Measurements from ENCODE around the gene LMO1. TPM values are rescaled to one million over a fixed set of nuclear protein-coding genes. Genes with fewer than 3 reads are reported as not detected.

Gene LMO1
- polyA plus RNA-seq, 1 donor (not counting 4 experiments of a cell fraction or from before 2014, with no cell fraction given) = 0.08 TPM

- FAIRE-seq (no peak), DNase-seq (ENCODE audit: low read depth, low spot score) (no peak)
These were observed 83.2 kb downstream of the LMO1 start for GRCh38 chr11:8180469-8180868.

GRCh38 chr11:8178297-8178696 lies 85.4 kb downstream of the LMO1 start:
- no peak for FAIRE-seq
- Histone ChIP-seq H3K4me3 (ENCODE audit: control insufficient read depth in 2 of 3, extremely low read depth in 1 of 3, insufficient read depth in 2 of 3, low read depth in 1 of 3, low read length in 3 of 3) (no peak overlapping the region), H3K36me3 (ENCODE audit: control insufficient read depth in 2 of 2, extremely low read depth in 1 of 2, insufficient read depth in 2 of 2, low read length in 2 of 2) (no peaks in the 10 kb centered on the region), H3K27ac (ENCODE audit: control insufficient read depth, insufficient read depth, low read length) (no peak overlapping the region), H3K4me1 (ENCODE audit: control insufficient read depth, extremely low read depth, insufficient read depth, low read length) (no peaks in the 10 kb centered on the region), H3K79me2 (ENCODE audit: control insufficient read depth, insufficient read depth, low read length) (no peaks in the 10 kb centered on the region), H2AFZ (ENCODE audit: control insufficient read depth, low read length) (no peak overlapping the region), H3K9me3 (ENCODE audit: control insufficient read depth, low read depth, low read length) (no peaks in the 10 kb centered on the region), H4K20me1 (ENCODE audit: control insufficient read depth, extremely low read depth, insufficient read depth, low read length) (no peaks in the 10 kb centered on the region), H3K27me3 (ENCODE audit: control insufficient read depth, extremely low read depth, insufficient read depth, low read length) (peaks cover 12% of the 10 kb centered on the region), H3K9me1 (ENCODE audit: control insufficient read depth, extremely low read depth, insufficient read depth, low read length) (no peaks in the 10 kb centered on the region), H3K9ac (ENCODE audit: control insufficient read depth, extremely low read depth, insufficient read depth, low read length) (no peak overlapping the region), H3K4me2 (ENCODE audit: control insufficient read depth, extremely low read depth, insufficient read depth, low read depth, low read length) (no peak overlapping the region)
- dilution Hi-C loops (cut with MboI; ENCODE audit: extremely low pct_ligation_motif_present, low sequenced_read_pairs) = no loop called here
- DNase-seq (ENCODE audit: low read depth, low spot score) = no peak
- TF ChIP-seq EZH2 (IDR thresholded peaks at IDR 0.05; ENCODE audit: low read length) (no peak), CTCF (optimal IDR thresholded peaks at IDR 0.05 in 1 of 3, IDR thresholded peaks at IDR 0.05 in 1 of 3, conservative IDR thresholded peaks at IDR 0.05 in 1 of 3; ENCODE audit: extremely low read depth in 1 of 3, insufficient read depth in 2 of 3, low read length in 3 of 3) (no peak)

More at GRCh38 chr11:8180469-8180868, 83.2 kb downstream of the LMO1 start:
- H3K4me2 ChIP-seq (ENCODE audit: control insufficient read depth, extremely low read depth, insufficient read depth, low read depth, low read length) = no peak overlapping the region
- H3K36me3 ChIP-seq (ENCODE audit: control insufficient read depth in 2 of 2, extremely low read depth in 1 of 2, insufficient read depth in 2 of 2, low read length in 2 of 2) = no peaks in the 10 kb centered on the region
- TF ChIP-seq CTCF (optimal IDR thresholded peaks at IDR 0.05 in 1 of 3, IDR thresholded peaks at IDR 0.05 in 1 of 3, conservative IDR thresholded peaks at IDR 0.05 in 1 of 3; ENCODE audit: extremely low read depth in 1 of 3, insufficient read depth in 2 of 3, low read length in 3 of 3) (no peak), EZH2 (IDR thresholded peaks at IDR 0.05; ENCODE audit: low read length) (no peak)
- no peaks in the 10 kb centered on the region for H3K4me1 ChIP-seq (ENCODE audit: control insufficient read depth, extremely low read depth, insufficient read depth, low read length)
- no peak overlapping the region for H3K4me3 ChIP-seq (ENCODE audit: control insufficient read depth in 2 of 3, extremely low read depth in 1 of 3, insufficient read depth in 2 of 3, low read depth in 1 of 3, low read length in 3 of 3)
- no peaks in the 10 kb centered on the region for H3K79me2 ChIP-seq (ENCODE audit: control insufficient read depth, insufficient read depth, low read length)
- no peaks in the 10 kb centered on the region for H4K20me1 ChIP-seq (ENCODE audit: control insufficient read depth, extremely low read depth, insufficient read depth, low read length)
- H3K27ac ChIP-seq (ENCODE audit: control insufficient read depth, insufficient read depth, low read length) = no peak overlapping the region
- no peaks in the 10 kb centered on the region for H3K9me3 ChIP-seq (ENCODE audit: control insufficient read depth, low read depth, low read length)
- no peak overlapping the region for H2AFZ ChIP-seq (ENCODE audit: control insufficient read depth, low read length)
- H3K27me3 ChIP-seq (ENCODE audit: control insufficient read depth, extremely low read depth, insufficient read depth, low read length) = peaks cover 12% of the 10 kb centered on the region
- no peak overlapping the region for H3K9ac ChIP-seq (ENCODE audit: control insufficient read depth, extremely low read depth, insufficient read depth, low read length)
- dilution Hi-C loops (cut with MboI; ENCODE audit: extremely low pct_ligation_motif_present, low sequenced_read_pairs) = no loop called here
- H3K9me1 ChIP-seq (ENCODE audit: control insufficient read depth, extremely low read depth, insufficient read depth, low read length) = no peaks in the 10 kb centered on the region

Measured in keratinocyte (primary cell).